Chondrocyte (in vitro differentiated cells): Measurements from ENCODE around the gene TFR2. TPM values are rescaled to one million over a fixed set of nuclear protein-coding genes. Genes with fewer than 3 reads are reported as not detected.

Experiments used
- DNase-seq: peaks from one replicate; pipeline ENCODE4 v3.0.0; 2021; ENCODE audit warnings: mixed read lengths, low spot score
- H3K27ac Mint-ChIP-seq: one replicate; pipeline ENCODE4 v1.8.0; 2021; ENCODE audit warnings: mild to moderate bottlenecking, moderate library complexity, mixed read lengths; ENCODE audit not compliant: unreplicated experiment
- H3K27me3 Mint-ChIP-seq: 2 replicates; pipeline ENCODE4 v1.8.0; 2021; ENCODE audit warnings: low read depth, mixed read lengths
- H3K36me3 Mint-ChIP-seq: 2 replicates; pipeline ENCODE4 v1.8.0; 2021; ENCODE audit warnings: low read depth, mixed read lengths
- H3K4me1 Mint-ChIP-seq: 2 replicates; pipeline ENCODE4 v1.8.0; 2021; ENCODE audit warnings: low read depth, mild to moderate bottlenecking, mixed read lengths
- H3K4me3 Mint-ChIP-seq: one replicate; pipeline ENCODE4 v1.8.0; 2021; ENCODE audit warnings: mild to moderate bottlenecking, moderate library complexity, mixed read lengths; ENCODE audit not compliant: unreplicated experiment
- H3K9me3 Mint-ChIP-seq: 2 replicates; pipeline ENCODE4 v1.8.0; 2021; ENCODE audit warnings: low read depth, mixed read lengths
- CTCF ChIP-seq: fragments of 200-600 bp; sonication (generic); IDR thresholded peaks from 2 replicates; pipeline ENCODE4 v1.5.0; 2021; ENCODE audit warnings: antibody characterized with exemption, mild to moderate bottlenecking, moderate library complexity
- total RNA-seq: library from RNA; stranded (reverse); gene quantifications from 3 replicates; pipeline ENCODE4 v1.2.1, GENCODE V29; 2021

The TFR2 gene
- total RNA-seq, 1 donor from 2014 or later, result 2.1 TPM

GRCh38 chr7:100686822-100687211, 45.5 kb upstream of the TFR2 start:
- no peak overlapping the region for H3K27ac Mint-ChIP-seq
- H3K4me3 Mint-ChIP-seq, result no peak overlapping the region
- no peaks in the 10 kb centered on the region for H3K9me3 Mint-ChIP-seq
- peaks cover 8% of the 10 kb centered on the region for H3K36me3 Mint-ChIP-seq
- DNase-seq, result no peak
- H3K27me3 Mint-ChIP-seq, result no peaks in the 10 kb centered on the region
- H3K4me1 Mint-ChIP-seq, result peaks cover 4% of the 10 kb centered on the region
- TF ChIP-seq CTCF, result no peak

- DNase-seq, result no peak
- H3K27me3 Mint-ChIP-seq, result no peaks in the 10 kb centered on the region
- peaks cover 8% of the 10 kb centered on the region for H3K36me3 Mint-ChIP-seq
- no peaks in the 10 kb centered on the region for H3K4me1 Mint-ChIP-seq
- TF ChIP-seq CTCF, result no peak
- H3K9me3 Mint-ChIP-seq, result no peaks in the 10 kb centered on the region
- no peak overlapping the region for H3K4me3 Mint-ChIP-seq
- no peak overlapping the region for H3K27ac Mint-ChIP-seq
These were observed 45.0 kb upstream of the TFR2 start for GRCh38 chr7:100686201-100686821.

- Mint-ChIP-seq H3K36me3 (peaks cover 8% of the 10 kb centered on the region), H3K27me3 (no peaks in the 10 kb centered on the region), H3K4me1 (no peaks in the 10 kb centered on the region), H3K9me3 (no peaks in the 10 kb centered on the region), H3K27ac (no peak overlapping the region), H3K4me3 (no peak overlapping the region)
- no peak for DNase-seq
- no peak for TF ChIP-seq CTCF
These were observed 44.3 kb upstream of the TFR2 start for GRCh38 chr7:100685631-100686145.

- H3K27ac Mint-ChIP-seq, result no peak overlapping the region
- peaks cover 8% of the 10 kb centered on the region for H3K36me3 Mint-ChIP-seq
- no peaks in the 10 kb centered on the region for H3K9me3 Mint-ChIP-seq
- H3K27me3 Mint-ChIP-seq, result no peaks in the 10 kb centered on the region
- TF ChIP-seq CTCF, result no peak
- no peaks in the 10 kb centered on the region for H3K4me1 Mint-ChIP-seq
- DNase-seq, result no peak
- H3K4me3 Mint-ChIP-seq, result no peak overlapping the region
These were observed 43.8 kb upstream of the TFR2 start for GRCh38 chr7:100685049-100685605.

- no peaks in the 10 kb centered on the region for H3K9me3 Mint-ChIP-seq
- no peaks in the 10 kb centered on the region for H3K4me1 Mint-ChIP-seq
- H3K27me3 Mint-ChIP-seq, result no peaks in the 10 kb centered on the region
- no peak for DNase-seq
- no peak for TF ChIP-seq CTCF
- H3K36me3 Mint-ChIP-seq, result peaks cover 8% of the 10 kb centered on the region
- H3K27ac Mint-ChIP-seq, result no peak overlapping the region
- H3K4me3 Mint-ChIP-seq, result no peak overlapping the region
These were observed 43.2 kb upstream of the TFR2 start for GRCh38 chr7:100684534-100685042.
